Lower leg skin (tissue), 3 donors: Measurements from ENCODE around the gene F2RL2.

ENCODE experiments used
- CTCF ChIP-seq, 3 donors: fragments of 450-650 bp; IDR thresholded peaks; one replicate each; pipeline ENCODE4 v1.5.1; 2016; ENCODE audit warnings: antibody characterized with exemption in 3 of 3, mild to moderate bottlenecking in 3 of 3, moderate library complexity in 2 of 3
- POLR2A ChIP-seq, 2 donors: fragments of 450-650 bp; IDR thresholded peaks; one replicate each; pipeline ENCODE4 v1.6.1; 2016 to 2017; ENCODE audit warnings: antibody characterized with exemption in 2 of 2, mild to moderate bottlenecking in 1 of 2, moderate library complexity in 1 of 2

DNA sequence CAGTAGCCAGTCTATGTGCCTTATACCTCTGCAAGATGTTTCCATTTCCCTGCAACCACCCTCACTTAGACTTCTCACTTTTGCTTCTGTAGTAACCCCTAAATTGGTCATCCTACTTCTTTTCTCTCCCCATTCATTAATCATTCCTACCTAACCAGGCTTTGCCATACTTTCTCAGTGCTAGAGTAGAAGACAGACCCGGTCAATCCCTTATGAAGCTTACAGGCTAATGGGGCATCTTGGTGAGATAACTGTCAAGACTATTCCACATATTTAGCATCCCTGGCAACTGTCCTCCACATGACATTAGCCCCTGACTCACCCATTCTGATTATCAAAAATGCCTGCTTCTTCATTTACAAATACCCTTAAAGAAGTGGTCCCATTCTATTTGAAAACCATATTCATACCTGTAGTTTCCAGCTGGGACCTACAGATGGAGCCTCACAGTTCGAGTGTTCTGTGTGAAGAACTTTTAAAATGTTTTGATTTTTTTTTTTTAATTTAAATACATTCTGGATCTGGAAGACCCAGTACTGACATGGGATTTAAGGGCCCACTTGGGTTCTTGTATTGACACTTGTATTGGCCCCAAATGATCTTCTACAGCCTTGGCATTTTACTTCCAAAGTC, 21.0 kb downstream of the F2RL2 start:
- TF ChIP-seq CTCF (IDR thresholded peaks at IDR 0.05) (no peak), POLR2A (IDR thresholded peaks at IDR 0.05) (no peak)
